Inflammatory macrophage treated with lipopolysaccharide for 4 hours (primary cell): ENCODE measurements around the gene MAP3K9.

Experiments
- DNase-seq: peaks from one replicate; pipeline ENCODE4 v3.0.0-alpha.2; 2020

MAP3K9 gene

DNA sequence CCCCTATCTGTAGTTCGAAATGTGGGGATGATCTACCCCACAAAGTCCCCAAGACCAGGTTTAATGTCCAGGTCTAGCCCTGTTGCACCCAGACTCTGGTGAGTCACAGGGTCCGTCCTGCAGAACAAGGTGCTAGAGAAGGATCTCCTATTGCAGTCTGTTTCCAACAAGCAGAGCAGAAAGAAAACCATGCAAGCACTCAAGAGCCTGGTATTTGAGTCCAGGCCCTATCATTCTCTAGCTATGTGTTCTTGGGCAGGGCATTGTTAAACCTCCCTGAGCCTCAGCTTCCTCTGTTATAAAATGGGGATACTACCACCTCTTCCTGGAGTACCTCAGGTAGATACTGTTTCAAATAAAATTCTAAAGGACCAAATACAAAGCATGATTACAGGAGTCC is 24.4 kb downstream of the MAP3K9 start:
- DNase-seq = no peak

DNA sequence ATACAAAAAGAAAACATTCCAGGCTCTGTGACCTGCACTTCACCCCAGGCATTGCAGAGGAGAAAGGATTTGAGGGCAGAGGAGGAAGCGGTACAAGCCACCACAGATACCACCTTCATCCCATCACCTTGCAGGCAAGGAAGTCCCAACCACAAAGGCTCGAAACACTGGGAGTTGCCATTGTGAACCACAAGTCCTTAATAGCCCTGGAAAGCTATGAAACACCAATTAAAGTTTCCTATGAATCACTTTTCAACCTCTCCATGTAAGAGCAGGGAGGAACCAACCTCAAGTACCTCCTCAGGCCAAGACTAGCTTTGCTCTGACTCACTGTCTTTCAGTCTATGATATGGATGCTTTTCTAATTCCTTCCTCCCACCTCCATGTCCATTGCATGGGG is 27.0 kb downstream of the MAP3K9 start:
- no peak for DNase-seq

DNA sequence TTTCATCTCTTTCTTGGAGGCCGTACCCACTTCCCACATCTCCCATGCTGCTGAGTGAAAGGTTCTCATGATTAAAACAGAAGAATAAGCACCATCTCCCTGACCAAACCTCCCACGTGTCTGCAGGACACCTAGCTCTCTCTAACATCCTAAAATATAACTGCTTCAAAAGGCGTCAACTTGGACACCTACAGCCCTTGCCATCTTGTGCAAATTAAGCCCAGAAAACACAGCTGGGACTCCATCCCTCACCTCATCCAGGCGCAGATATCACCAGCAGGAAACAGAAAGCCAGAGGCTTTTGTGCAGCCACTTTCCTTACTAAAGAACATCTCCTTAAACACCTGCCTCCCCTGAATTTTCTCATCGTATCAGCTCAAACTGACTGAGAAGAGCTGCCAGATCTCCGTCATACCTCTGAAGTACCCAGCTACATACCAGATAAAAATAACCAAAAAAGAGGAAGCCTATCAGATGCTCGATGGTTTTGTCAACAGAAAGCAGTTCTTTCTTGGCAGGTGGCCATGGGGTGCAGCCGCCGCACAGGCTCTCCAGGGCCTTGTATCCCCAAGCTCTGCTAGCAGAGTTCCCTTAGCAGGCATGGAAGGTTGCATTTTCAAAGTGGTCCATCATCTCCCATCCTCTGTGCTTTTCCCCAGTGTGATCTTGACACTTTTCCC is 28.8 kb downstream of the MAP3K9 start:
- peak; percentile 32 for DNase-seq

DNA sequence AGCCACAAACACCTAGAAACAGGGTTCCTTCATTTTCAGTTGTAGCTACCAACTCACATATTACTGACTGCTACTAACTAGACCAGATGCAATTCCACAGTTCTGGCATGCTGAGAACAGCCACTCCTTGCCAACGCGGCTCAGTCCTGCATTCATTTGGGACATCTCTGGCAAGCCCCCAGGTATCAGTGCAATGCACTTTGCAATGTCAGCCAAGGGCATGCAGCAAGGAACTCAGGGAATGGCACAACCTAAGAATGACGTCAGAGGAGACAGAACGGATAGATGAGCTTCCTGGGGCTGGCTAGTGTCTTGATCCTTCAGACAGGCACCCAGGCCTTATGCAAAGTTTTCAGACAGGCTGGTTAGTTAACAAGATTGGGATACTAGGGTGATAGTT is 29.6 kb downstream of the MAP3K9 start:
- DNase-seq = no peak

DNA sequence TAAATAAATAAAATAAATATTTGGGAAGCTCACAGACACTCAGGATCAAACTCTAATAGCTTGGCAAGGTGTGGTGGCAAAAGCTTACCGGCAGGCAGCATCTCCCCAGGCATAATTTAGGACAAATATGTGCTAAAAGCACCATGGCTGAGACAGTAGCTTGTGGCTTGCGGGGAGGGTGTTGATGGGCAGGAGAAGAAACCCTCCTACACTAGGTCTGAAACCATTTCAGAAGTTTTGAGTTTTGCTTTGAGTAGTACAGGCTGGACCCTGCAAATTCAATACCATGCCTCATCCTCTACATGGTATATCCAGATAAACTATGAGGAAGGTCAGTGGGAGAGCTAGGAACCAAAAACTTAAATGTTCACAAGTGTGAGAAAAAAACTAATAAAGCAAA is 33.1 kb downstream of the MAP3K9 start:
- no peak for DNase-seq

DNA sequence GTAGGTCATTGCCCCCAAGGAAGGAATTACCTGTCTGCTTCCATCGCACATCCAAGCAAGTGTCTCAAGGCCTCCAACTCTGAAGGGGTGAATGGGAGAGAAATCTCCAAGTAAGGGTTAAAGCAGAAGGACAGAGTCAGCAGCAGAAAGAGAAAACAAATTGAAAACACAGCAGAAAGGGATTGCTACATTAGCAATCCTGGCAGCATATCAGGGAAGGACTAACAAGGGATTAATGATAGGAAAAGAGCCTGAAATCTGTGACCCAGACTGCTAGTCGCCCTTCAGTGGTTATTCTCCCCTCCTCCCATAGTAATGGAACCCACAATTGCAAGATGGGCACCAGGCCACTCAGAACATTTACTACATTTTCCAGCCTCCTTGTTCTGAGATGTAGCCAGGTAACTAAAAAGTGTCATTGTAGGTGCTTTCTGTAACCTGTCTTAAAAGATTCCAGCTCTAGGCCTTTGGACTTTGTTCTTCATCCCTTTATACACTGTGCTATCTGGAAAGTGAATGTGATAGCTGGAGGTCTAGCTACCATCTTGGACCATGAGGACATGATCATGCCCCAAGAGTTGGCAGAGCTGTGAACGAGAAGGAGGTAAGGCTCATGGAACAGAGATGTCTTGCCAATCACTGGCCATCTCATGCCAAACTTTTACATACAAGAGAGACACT is 36.0 kb downstream of the MAP3K9 start:
- DNase-seq = no peak

DNA sequence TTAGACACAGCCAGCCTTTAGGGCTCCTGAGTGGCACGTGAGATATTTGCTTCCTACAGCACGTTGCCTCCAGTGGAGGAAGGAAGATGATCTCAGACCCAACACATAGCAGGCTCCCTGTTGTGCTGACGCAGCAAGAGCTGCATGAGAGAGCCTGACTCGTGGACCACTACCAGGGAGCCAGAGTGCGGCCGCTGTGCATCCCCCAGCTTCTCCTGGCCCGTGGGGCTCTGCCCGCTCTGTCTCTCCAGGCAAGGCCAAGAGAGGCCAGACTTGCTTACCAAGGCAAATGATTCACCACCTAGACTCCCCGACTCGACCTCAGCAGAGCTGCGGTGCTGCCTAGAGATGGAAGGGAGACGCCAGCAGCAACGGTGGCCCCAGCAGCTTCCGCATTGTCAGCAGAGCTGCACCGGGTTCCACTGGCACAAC is 37.5 kb downstream of the MAP3K9 start:
- DNase-seq = no peak

DNA sequence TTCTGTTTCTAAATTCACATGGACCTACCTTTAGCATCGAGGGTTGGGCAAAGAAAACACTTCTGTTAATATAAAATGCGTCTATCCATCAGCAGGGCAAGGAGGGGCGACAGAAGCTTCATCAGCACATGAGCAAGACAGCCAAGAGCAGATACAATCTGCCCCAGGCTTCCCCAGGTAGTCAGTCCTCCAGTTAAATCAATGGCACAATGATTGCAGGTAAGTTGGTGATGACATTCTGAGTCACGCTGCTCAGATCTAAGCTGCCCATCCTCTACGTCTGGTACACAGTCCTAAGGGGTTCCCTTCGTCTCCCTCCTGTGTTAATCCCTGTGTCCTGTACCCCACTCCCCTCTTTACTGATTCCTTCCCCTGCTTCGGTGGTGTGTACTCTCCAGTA is 38.8 kb downstream of the MAP3K9 start:
- no peak for DNase-seq

DNA sequence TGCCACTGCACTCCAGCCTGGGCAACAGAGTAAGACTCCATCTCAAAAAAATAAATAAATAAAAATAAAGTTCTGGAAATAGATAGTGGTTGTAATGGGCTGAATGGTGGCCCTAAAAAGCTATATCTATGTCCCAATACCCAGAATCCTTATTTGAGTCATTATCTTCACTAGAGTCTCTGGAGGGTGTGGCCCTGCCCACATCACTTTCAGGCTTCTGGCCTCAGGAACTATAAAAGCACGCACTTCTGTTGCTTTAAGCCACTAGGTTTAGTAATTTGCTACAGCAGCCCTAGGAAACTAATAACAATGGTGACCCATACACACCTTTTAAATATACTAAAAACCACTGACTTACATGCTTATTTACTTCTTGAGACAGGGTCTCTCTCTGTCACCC is 49.9 kb downstream of the MAP3K9 start:
- no peak for DNase-seq

DNA sequence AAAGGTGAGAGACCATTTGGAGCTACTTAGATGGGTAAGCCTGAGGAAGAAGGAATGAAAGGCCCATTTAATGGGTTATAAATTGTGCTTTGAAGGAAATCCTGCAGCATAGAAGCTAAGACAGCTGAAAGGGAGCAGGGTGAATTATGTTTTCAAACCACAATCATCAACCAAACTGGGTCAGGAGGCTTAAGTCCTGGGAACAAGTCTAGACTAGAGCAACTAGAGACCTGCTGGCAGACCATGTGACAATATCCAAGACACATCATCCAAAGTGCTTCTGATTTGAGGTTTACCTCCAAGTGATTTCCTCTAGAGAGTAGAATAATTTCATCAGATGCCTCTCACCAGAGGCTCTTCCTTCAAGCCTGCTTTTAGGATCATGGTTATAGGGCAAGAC is 53.7 kb downstream of the MAP3K9 start:
- DNase-seq = no peak

DNA sequence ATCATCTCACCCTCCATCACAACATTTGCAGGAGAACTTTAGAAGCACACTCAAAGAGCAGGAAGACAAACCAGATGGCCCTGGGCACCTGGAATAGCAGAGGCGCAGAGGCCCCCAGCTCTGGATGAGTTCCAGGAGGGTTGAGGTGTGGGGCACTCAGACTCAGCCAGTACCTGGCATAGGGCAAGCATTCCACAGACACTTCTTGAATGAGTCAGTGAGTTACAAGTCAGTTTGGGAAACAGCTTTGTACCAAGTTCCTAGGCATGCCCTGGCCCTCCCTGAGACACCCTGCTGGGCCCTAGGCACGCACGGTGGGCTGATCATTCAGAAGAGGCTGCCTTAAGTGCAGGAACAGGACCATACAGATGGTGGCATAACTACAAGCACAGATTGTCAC is 54.3 kb downstream of the MAP3K9 start:
- no peak for DNase-seq

DNA sequence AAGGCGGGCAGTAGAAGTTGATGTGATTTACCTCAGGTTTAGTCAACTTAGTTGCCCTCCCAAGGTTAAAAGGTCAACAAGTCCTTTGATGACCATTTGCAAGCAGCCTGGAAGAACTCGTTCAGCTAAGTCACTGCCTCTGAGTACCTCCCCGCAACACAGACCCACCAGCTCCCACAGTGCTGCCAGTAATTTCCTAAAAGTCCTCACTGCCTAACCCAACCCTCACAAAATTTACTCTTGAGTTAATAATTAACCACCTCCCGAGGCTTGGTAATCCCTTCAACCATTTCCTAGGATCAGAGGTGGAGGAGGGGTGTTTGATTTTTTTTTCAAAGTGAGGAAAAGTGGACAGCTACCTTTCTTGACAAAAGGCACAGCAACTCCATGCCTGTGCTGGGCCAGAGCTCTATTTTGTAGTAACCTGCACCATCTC is 55.8 kb downstream of the MAP3K9 start:
- no peak for DNase-seq

DNA sequence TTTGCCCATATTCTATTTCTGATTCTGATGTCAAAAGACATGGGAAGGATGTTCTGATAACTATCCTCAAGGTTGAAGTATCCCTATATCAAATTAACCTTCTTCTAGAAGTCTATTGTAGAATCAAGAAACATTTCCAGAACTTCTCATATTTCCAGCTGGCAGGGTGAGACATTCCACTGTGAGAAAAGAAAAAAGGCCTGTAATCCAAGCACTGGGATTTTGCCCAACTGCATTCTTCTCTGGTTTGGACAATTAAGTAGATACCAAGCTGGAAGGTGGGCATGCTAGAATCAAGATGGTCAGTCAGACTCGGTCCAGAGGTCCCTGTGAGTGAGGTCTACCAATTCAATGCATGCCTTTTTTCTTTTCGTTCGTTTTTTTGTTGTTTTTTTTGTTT is 60.9 kb downstream of the MAP3K9 start:
- DNase-seq = no peak

DNA sequence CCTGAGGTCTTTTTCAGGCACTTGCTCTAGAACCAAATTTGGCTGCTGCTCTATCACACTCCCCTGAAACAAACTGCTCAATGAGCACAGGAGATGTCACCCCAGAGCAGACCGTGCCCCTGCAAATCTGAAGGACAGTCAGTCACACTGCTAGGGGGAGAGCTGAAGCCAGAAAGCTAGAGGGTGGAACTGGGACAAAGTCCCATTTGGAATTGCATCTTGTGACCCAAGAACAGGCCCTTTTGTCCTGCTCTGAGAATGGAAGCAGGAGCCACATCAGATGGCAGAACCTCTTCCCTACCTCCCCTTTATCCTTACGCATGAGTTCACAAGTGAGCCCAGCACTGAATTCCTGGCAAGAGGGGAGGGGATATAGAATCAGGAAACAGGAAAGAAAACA is 64.7 kb downstream of the MAP3K9 start:
- DNase-seq = no peak

DNA sequence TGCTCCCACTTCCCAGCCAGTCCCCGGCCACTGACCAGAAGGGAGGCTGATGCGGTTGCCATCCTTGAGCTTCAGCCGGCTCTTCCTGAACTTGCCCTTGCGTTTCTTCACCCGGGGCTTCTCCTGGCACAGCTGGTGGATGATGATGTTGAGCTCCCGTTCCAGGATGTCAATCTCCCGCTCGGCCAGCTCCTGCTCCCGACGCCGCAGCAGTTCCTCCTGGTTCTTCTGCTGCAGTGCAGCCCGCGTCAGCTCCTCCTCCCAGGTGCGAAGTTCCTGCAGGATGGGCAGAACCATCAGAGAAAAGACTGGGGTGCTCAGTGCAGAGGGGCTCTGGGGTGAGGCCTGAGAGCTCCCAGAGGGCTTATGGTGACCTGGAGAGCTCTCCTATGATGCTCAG is 67.0 kb downstream of the MAP3K9 start:
- DNase-seq = no peak

DNA sequence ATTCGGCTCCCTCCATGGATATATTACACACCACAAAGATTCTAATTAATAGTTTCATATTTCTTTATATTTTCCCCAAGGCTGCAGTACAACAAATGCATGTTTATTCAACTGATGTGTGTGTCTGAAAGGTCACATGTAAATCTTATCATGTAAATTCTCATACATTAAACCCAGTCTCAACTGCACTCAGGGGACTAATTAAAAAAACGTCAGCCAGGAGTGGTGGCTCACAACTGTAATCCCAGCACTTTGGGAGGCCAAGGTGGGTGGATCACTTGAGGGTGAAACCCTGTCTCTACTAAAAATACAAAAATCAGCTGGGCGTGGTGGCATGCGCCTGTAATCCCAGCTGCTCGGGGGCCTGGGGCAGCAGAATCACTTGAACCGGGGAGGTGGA is 67.8 kb downstream of the MAP3K9 start:
- no peak for DNase-seq

DNA sequence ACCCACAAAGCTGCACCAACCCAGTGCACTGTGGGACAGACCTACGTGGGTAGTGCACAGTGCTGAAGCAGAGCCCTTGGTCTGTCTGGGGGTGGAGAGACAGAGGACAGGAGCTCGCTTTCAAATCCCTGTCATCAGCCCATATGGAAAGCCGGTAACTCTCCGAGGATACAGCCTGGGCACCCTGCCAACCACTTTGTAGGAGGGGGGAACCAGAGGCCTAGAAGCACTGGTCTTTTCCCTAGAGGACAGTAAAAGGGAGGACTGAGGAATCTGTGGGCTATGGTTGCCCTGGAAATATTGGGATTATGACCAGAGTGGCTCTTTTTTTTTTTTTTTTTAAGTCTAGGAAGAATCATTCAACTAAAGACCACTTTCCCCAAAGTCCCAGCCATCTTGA is 74.3 kb downstream of the MAP3K9 start:
- no peak for DNase-seq

DNA sequence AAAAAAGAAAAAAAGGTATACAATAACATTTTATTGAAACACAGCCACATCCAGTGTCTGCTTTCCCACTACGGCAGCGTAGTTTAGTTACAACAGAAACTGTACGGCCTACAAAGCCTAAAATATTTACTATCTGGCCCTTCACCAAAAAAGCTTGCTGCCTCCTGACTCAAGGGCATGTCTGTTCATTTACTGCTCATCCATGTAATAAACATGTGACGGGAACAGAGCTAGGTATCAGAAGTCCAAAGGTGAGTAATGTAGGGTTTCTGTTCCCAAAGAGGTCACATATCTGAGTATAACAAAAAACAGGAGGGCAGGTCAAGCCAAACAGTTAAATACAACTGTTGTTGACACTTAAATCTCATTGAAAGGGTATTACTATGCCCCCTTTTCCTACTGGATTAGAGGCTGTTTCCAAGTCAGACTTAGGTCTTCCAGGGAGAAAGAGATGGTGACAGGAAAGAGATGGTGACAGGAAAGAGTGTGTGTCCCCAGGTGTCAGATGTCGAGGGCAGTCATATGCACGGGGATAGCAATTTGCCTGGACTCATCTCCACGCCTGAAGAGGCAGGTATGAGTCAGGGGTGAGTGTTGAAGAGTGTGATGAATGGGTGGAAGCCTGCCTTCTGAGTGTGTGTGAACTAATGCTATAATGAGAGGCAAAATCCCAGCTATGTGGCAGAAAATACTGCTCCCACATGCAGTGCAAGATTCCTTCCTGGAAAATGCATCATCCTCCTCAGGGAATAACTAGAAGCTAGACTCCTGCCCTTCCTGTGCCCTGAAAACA is 77.7 kb downstream of the MAP3K9 start:
- DNase-seq = no peak

DNA sequence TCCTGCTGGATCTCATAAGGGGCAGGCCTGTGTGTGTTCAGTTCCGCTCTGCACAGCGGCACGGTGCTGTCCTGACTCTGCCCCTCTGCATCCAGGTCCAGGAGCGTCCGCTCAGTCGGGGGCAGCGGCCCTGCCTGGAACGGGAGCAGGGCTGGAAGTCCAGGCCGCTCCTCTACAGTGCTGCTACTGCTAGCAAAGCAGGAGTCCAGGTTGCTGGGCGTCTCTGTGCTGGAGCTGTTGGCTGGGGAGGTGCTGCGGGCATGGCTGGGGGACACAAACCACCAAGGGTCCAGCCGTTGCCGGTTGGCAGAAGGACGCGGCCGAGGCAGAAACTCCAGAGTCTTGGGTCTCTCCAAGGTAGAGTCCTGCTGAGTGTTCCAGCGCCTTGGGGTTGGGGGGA is 78.9 kb downstream of the MAP3K9 start:
- DNase-seq = no peak

DNA sequence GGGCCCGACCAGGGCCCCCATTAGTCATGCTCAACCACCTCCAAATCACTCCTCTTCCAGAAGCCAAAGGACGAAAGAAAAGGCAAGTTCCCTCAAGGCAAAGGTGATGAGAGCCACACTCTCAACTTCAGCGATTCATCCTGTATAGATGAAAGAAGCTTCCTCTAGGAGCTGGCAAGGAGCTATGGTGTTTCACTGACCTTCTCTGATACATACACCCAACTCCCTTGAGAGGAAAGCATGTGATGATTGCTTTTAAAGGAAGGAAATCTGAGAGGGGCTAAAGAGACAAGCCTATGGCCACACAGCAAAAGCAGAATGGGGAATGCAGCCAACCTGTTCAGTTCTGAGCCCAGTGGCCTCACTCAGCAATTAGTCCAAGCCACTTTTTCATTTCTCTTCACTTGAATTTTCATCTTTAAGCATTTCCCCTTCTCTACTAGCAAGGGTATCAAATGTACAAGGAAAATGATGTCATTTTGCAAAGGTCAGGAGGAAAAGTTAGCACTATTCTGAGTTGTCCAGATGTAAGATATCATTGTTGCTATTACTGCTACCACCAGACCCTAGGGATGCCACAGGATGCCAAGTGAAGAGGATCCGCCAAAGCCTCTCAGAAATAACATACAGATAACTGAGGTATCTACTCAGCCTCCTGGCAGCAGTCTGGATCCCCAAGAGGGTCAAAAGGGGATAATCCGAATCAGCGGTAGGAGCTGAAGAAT is 82.5 kb downstream of the MAP3K9 start:
- no peak for DNase-seq

DNA sequence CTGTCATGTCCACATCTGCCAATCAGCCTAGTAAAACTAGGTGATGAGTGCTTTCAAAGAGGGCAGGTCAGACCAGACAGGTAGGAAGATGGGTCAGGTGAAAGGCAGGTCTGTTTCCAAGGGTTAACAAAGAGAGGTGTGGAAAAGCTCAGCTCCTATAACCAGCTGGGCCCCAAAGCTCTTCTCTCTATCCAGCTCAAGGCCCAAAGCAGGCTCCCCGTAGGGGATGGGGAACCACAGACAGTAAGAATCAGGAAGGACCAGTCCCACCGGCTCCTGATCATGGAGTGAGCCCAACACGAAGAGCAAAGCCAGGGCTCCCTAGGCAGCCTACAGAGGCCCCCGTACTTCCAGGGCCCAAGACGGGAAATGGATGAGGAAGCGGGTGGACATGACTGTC is 84.4 kb downstream of the MAP3K9 start:
- DNase-seq = no peak

DNA sequence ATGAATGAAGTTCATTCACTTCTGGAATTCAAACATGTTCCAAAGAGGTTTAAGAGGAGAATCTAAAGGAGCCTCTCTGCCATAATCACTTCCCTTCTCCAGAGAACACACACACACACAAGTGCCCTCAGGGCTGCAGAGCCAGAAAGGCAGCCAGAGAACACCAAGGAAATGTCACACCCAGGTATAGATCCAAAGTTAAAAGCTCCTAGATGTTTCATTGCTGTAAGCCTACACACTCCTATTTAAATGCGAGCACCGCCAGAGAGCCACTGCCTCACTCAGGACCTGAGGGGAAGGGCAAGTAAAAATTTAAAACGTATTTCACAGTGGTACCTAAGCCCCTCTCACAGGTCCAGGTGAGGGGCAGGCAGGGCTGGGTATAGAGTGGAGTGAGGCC is 85.2 kb downstream of the MAP3K9 start:
- DNase-seq = no peak

DNA sequence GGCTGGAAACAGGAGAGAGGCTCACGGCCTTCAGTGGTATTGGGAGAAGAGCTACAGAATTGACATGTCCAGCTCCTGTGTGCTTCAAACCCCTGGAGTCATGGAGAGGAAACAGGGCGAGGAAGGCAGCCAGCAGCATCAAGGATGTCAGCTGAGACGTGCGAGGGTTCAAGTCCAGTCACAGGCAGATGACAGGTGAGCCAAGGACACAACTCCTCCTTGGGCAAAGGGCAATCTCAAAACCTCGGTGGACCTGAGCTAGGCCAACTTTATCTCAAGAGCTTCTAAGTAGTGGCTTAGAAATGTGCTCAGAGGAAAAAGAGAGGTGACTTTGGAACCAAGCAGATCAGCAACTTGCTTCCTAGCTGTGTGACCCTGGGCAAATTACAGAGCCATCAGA is 86.0 kb downstream of the MAP3K9 start:
- DNase-seq = no peak

DNA sequence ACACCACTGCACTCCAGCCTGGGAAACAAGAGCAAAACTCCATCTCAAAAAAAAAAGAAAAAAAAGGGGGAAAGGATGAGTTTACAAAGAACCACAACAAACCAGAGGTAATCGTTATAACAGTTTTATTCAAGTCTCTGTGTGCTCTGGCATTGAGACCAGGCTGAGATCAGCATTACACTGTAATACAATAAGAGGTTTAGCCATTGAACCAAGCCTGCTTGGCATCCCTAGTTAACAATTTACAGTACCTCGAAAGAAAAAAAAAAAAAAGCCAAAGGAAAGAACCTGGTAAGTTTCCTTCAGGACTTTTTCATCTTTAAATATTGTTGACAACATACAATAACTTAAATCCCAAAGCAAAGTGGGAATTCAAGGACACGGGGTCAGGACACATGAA is 86.9 kb downstream of the MAP3K9 start:
- no peak for DNase-seq
